HFFc6 (cell line): ENCODE results near the gene PYHIN1. TPM values are rescaled to one million over a fixed set of nuclear protein-coding genes. Genes with fewer than 3 reads are reported as not detected.

ENCODE experiments used
- DNase-seq: peaks from one replicate; pipeline ENCODE4 v3.0.0-alpha.2; 2018
- H3K27ac Mint-ChIP-seq: 2 replicates; pipeline ENCODE4 v1.8.0; 2020; ENCODE audit warnings: mild to moderate bottlenecking, mixed read lengths
- H3K27me3 Mint-ChIP-seq: 2 replicates; pipeline ENCODE4 v1.8.0; 2021; ENCODE audit warnings: mild to moderate bottlenecking, moderate library complexity, mixed read lengths; ENCODE audit not compliant: insufficient read depth
- H3K36me3 Mint-ChIP-seq: 2 replicates; pipeline ENCODE4 v1.8.0; 2021; ENCODE audit warnings: low read depth, mixed read lengths
- H3K4me1 Mint-ChIP-seq: 2 replicates; pipeline ENCODE4 v1.8.0; 2020; ENCODE audit warnings: low read depth, mixed read lengths
- H3K4me3 Mint-ChIP-seq: 2 replicates; pipeline ENCODE4 v1.8.0; 2020; ENCODE audit warnings: mild to moderate bottlenecking, moderate library complexity, mixed read lengths
- H3K9me3 Mint-ChIP-seq: 2 replicates; pipeline ENCODE4 v1.8.0; 2020; ENCODE audit warnings: mild to moderate bottlenecking, mixed read lengths
- total RNA-seq, 6 experiments: library from RNA; stranded (reverse); fragmentation: NEBNext Ultra II Directional; extraction: Animal tissue kit (Norgen Biotek cat#: 25700); gene quantifications; 2 replicates in 1 of 6; 3 replicates in 5 of 6; pipeline ENCODE4 v1.2.3, GENCODE V29; 2021
- TF ChIP-seq, protein P1 (sequence below): fragments of 200-600 bp; sonication (generic); IDR thresholded peaks from 2 replicates; pipeline ENCODE4 v1.5.0; 2021; ENCODE audit warnings: antibody characterized with exemption, mild to moderate bottlenecking

Gene PYHIN1
- total RNA-seq, 6 experiments from 2014 or later: not detected

DNA sequence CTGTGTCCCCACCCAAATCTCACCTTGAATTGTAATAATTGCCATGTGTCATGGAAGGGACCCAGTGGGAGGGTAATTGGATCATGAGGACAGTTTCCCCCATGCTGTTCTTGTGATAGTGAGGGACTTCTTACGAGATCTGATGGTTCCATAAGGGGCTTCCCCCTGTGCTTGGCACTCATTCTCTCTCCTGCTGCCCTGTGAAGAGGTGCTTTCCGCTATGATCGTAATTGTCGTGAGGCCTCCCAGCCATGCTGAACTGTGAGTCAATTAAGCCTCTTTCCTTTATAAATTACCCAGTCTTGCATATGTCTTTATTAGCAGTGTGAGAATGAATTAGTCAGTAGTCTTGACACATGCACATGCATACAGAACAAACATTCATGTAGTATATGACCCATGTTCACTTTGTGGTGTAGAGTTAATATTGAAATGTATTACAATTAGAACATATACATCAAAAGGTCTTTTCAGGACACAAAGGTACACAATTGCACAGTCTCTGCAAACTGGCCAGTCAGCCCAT is 61.5 kb downstream of the PYHIN1 start:
- peaks cover 4% of the 10 kb centered on the region for H3K27me3 Mint-ChIP-seq
- DNase-seq: no peak
- no peak overlapping the region for H3K27ac Mint-ChIP-seq
- TF ChIP-seq, protein P1, sequence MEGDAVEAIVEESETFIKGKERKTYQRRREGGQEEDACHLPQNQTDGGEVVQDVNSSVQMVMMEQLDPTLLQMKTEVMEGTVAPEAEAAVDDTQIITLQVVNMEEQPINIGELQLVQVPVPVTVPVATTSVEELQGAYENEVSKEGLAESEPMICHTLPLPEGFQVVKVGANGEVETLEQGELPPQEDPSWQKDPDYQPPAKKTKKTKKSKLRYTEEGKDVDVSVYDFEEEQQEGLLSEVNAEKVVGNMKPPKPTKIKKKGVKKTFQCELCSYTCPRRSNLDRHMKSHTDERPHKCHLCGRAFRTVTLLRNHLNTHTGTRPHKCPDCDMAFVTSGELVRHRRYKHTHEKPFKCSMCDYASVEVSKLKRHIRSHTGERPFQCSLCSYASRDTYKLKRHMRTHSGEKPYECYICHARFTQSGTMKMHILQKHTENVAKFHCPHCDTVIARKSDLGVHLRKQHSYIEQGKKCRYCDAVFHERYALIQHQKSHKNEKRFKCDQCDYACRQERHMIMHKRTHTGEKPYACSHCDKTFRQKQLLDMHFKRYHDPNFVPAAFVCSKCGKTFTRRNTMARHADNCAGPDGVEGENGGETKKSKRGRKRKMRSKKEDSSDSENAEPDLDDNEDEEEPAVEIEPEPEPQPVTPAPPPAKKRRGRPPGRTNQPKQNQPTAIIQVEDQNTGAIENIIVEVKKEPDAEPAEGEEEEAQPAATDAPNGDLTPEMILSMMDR: no peak
- H3K4me1 Mint-ChIP-seq: no peaks in the 10 kb centered on the region
- no peak overlapping the region for H3K4me3 Mint-ChIP-seq
- H3K9me3 Mint-ChIP-seq: no peaks in the 10 kb centered on the region
- H3K36me3 Mint-ChIP-seq: no peaks in the 10 kb centered on the region

DNA sequence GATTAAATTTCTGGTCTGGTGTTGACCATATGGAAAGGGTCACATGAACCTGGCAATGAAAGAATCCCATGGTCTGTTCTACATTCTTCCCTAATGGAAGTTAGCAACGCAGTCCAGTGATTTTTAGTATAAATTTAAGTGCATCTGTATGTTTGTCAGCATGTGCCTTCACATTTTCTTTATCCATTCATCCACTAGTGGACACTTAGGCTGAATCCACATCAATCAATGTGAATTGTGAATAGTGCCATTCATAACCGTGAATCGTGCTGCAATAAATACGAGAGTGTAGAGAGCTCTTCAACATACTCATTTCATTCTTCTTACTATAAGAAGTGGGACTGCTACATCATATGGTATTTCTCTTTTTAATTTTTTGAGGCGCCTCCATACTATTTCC is 65.6 kb downstream of the PYHIN1 start:
- DNase-seq: no peak
- Mint-ChIP-seq H3K27me3 (peaks cover 4% of the 10 kb centered on the region), H3K4me3 (no peak overlapping the region), H3K36me3 (no peaks in the 10 kb centered on the region), H3K27ac (no peak overlapping the region), H3K4me1 (peaks cover 27% of the 10 kb centered on the region), H3K9me3 (no peaks in the 10 kb centered on the region)
- TF ChIP-seq, protein P1: no peak

DNA sequence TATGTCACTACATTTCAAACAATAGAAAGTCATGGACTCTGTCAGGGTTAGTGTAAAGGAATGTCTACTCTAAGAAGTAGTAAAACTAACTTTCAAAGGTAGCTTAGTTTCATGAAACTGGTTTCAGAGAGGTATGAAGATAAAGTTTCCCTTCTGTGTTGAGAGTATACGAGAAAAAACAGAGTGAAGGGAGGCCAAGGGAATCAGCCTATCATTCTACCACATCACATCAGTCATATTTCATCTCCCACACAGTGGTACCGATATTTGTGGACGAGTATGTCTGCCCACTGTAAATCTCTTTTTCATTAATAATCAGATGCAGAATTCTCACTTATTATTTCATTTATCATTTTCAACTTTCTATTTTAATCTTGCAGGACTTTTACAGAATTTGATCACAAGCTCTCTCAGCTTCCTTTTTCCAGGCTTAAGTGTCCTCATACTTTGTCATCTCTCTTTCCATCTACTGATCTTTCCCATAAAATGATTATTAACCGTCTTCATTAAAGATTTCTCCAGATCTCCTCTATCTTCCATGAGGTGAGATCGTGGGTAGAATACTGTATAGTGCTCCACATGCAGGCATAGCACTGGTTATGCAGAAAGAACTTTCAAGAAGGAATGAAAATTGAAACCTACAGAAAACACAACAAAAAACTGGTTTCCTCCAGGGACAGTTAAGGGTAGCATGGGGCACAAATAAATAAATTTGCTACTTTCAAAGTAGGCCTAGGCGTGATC is 66.9 kb downstream of the PYHIN1 start:
- Mint-ChIP-seq H3K4me3 (peak overlapping the region; percentile 88), H3K36me3 (no peaks in the 10 kb centered on the region), H3K9me3 (no peaks in the 10 kb centered on the region), H3K4me1 (peaks cover 27% of the 10 kb centered on the region), H3K27ac (no peak overlapping the region), H3K27me3 (peaks cover 3% of the 10 kb centered on the region)
- DNase-seq: no peak
- TF ChIP-seq, protein P1: no peak

DNA sequence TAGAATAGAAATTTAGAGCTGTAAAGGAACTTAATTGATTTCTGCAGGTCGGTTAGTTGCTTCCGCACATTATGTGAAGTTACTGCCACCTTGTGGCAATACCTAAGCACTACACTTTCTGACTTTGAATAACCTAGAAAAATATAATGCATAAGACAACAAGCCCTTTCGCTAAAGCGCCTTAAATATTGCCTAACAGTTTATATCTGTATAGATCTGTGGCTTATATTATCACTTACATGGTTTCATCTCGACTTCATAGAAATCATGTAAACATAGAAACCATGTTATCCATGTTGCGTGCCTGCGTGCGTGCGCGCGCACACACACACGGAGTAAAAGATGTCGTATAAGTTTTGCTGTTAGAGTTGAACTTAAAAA is 67.4 kb downstream of the PYHIN1 start:
- Mint-ChIP-seq H3K27ac (peak overlapping the region; percentile 85), H3K9me3 (no peaks in the 10 kb centered on the region), H3K27me3 (peaks cover 3% of the 10 kb centered on the region), H3K36me3 (no peaks in the 10 kb centered on the region), H3K4me1 (peaks cover 27% of the 10 kb centered on the region), H3K4me3 (peak overlapping the region; percentile 88)
- TF ChIP-seq, protein P1: peak; percentile 98
- peak; percentile 33 for DNase-seq

DNA sequence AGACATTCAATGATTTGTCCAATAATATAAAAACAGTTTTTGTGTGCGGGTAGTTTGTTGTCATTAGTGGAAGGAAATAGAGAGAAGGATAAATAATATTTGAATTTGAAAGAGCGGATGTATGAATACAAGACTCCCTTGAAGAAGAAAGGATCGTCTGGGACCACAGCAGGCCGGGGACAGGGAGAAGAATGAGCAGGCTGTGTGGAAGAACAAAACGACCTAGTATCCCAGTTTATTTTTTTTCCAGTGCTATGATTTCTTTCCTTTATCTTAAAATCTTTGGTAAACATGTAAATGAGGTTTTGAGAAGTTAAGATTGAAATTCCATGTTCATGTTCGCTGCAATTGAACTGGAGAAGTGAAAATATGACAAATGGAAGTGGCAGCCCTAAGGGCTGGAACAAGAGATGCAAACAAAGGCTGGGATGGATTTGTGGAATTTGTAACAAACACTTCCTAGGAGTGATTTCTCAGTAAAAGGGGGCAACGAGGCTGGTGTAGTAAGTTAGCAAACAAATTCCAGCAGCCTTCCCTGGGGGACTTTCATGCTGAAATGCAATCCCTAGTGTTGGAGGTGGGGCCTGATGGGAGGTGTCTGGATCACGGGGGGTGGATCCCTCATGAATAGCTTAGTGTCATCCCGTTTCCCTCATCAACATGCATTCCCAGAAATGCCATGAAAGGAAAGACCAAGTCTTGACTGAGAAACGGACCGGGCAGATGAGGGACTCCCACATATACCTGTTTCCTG is 68.1 kb downstream of the PYHIN1 start:
- H3K4me1 Mint-ChIP-seq: peaks cover 29% of the 10 kb centered on the region
- peaks cover 3% of the 10 kb centered on the region for H3K27me3 Mint-ChIP-seq
- TF ChIP-seq, protein P1: no peak
- DNase-seq: peak; percentile 76
- H3K27ac Mint-ChIP-seq: peak overlapping the region; percentile 85
- H3K9me3 Mint-ChIP-seq: no peaks in the 10 kb centered on the region
- no peaks in the 10 kb centered on the region for H3K36me3 Mint-ChIP-seq
- H3K4me3 Mint-ChIP-seq: peak overlapping the region; percentile 88
